ENCODE results near the gene KLHL21. TPM values are rescaled to one million over a fixed set of nuclear protein-coding genes. Genes with fewer than 3 reads are reported as not detected.

The KLHL21 gene
- total RNA-seq, 1 experiment from 2014 or later = 27.5 TPM

GRCh38 chr1:6574025-6574620, 28.5 kb downstream of the KLHL21 start:
- ChIA-PET CTCF (no interaction called here), POLR2A (no interaction called here), RAD21 (ENCODE audit: low non-redundant PET in 1 of 2, low total read pairs in 2 of 2, uncharacterized antibody in 2 of 2, unreplicated experiment in 2 of 2) (no interaction called here)
- Histone ChIP-seq H3K36me3 (ENCODE audit: control insufficient read depth in 1 of 2, insufficient read depth in 2 of 2, low read length in 2 of 2) (no peaks in the 10 kb centered on the region), H3K27me3 (ENCODE audit: insufficient read depth, low read length) (peaks cover 5% of the 10 kb centered on the region; the same call in 1 of the 2 replicates), H3K9me3 (ENCODE audit: control insufficient read depth in 1 of 2, insufficient read depth in 1 of 2, low read depth in 1 of 2, low read length in 2 of 2) (no peaks in the 10 kb centered on the region), H3K4me3 (replicated peaks in 1 of 2; ENCODE audit: low read depth in 1 of 2, low read length in 2 of 2) (no peak overlapping the region), H2AFZ (ENCODE audit: low read depth, low read length, poor library complexity, severe bottlenecking) (no peak overlapping the region), H4K20me1 (ENCODE audit: insufficient read depth) (no peaks in the 10 kb centered on the region), H3K9ac (ENCODE audit: low read length) (no peak overlapping the region), H3K27ac (ENCODE audit: low read depth, low read length) (no peak overlapping the region), H3K79me2 (ENCODE audit: insufficient read depth, low read length) (no peaks in the 10 kb centered on the region), H3K4me1 (ENCODE audit: control insufficient read depth in 1 of 2, insufficient read depth in 2 of 2, low read length in 2 of 2) (peaks cover under 1 to 2% of the 10 kb centered on the region in 2 experiments; a peak in 2 of 4 replicates), H3K4me2 (ENCODE audit: low read length) (no peak overlapping the region), H3K9me2 (ENCODE audit: insufficient read depth) (no peaks in the 10 kb centered on the region)
- intact Hi-C loops (cut with micrococcal nuclease) = no loop called here
- no peak for ATAC-seq
- TF ChIP-seq, protein P1, sequence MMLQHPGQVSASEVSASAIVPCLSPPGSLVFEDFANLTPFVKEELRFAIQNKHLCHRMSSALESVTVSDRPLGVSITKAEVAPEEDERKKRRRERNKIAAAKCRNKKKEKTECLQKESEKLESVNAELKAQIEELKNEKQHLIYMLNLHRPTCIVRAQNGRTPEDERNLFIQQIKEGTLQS (IDR thresholded peaks at IDR 0.05) = no peak
- no peak for TF ChIP-seq FOSL1 (IDR thresholded peaks at IDR 0.05; ENCODE audit: low read depth)
- TF ChIP-seq EGR1 (IDR thresholded peaks at IDR 0.05; ENCODE audit: low read depth) = no peak
- TF ChIP-seq RAD21 (IDR thresholded peaks at IDR 0.05; ENCODE audit: low read depth) = no peak
- no peak for TF ChIP-seq JUND (IDR thresholded peaks at IDR 0.05)
- TF ChIP-seq CEBPB (IDR thresholded peaks at IDR 0.05; ENCODE audit: low read depth) = no peak
- no peak for TF ChIP-seq EZH2 (IDR thresholded peaks at IDR 0.05)
- TF ChIP-seq EZH2phosphoT487 (IDR thresholded peaks at IDR 0.05; ENCODE audit: borderline replicate concordance) = no peak
- no peak for TF ChIP-seq POLR2A (IDR thresholded peaks at IDR 0.05; ENCODE audit: borderline replicate concordance, extremely low read depth, insufficient read depth, insufficient read length)
- TF ChIP-seq ZBTB33 (IDR thresholded peaks at IDR 0.05; ENCODE audit: extremely low read depth, insufficient replicate concordance, low read length) = no peak
- TF ChIP-seq ELF1 (IDR thresholded peaks at IDR 0.05; ENCODE audit: borderline replicate concordance, low read depth) = no peak
- no peak for TF ChIP-seq CBX3 (IDR thresholded peaks at IDR 0.05; ENCODE audit: low read depth)
- TF ChIP-seq YY1 (IDR thresholded peaks at IDR 0.05; ENCODE audit: extremely low read depth, insufficient replicate concordance, low read depth, low read length) = no peak
- no peak for TF ChIP-seq ZNF274 (IDR thresholded peaks at IDR 0.05; ENCODE audit: low read depth, low read length)
- TF ChIP-seq MAX (IDR thresholded peaks at IDR 0.05) = no peak
- TF ChIP-seq POLR2AphosphoS5 (IDR thresholded peaks at IDR 0.05; ENCODE audit: low read depth, low read length) = no peak
- TF ChIP-seq REST (IDR thresholded peaks at IDR 0.05; ENCODE audit: low read depth) = no peak
- DNase-seq (ENCODE audit: low read depth, low spot score) = no peak
- BruUV-seq (replicated peaks) = no TSS peak
